Glutamatergic neuron (in vitro differentiated cells): Measurements from ENCODE around the gene NSFL1C. TPM values are rescaled to one million over a fixed set of nuclear protein-coding genes. Genes with fewer than 3 reads are reported as not detected.
A peak's percentile ranks its signal among the peaks of the same experiment; 100 is the strongest.

Experiments
- DNase-seq: peaks from one replicate; pipeline ENCODE4 v3.0.0; 2022
- H3K27ac Mint-ChIP-seq: one replicate; pipeline ENCODE4 v1.8.0; 2020; ENCODE audit warnings: mild to moderate bottlenecking, mixed read lengths, inconsistent platforms; ENCODE audit not compliant: unreplicated experiment
- H3K27me3 Mint-ChIP-seq: one replicate; pipeline ENCODE4 v1.8.0; 2020; ENCODE audit warnings: mild to moderate bottlenecking, moderate library complexity, mixed read lengths, inconsistent platforms; ENCODE audit not compliant: unreplicated experiment
- H3K36me3 Mint-ChIP-seq: one replicate; pipeline ENCODE4 v1.8.0; 2020; ENCODE audit warnings: mild to moderate bottlenecking, mixed read lengths, inconsistent platforms; ENCODE audit not compliant: unreplicated experiment
- H3K4me1 Mint-ChIP-seq: one replicate; pipeline ENCODE4 v1.8.0; 2020; ENCODE audit warnings: mild to moderate bottlenecking, low read depth, mixed read lengths, inconsistent platforms; ENCODE audit not compliant: unreplicated experiment
- H3K4me3 Mint-ChIP-seq: one replicate; pipeline ENCODE4 v1.8.0; 2020; ENCODE audit warnings: mild to moderate bottlenecking, mixed read lengths, inconsistent platforms; ENCODE audit not compliant: unreplicated experiment
- H3K9me3 Mint-ChIP-seq: one replicate; pipeline ENCODE4 v1.8.0; 2020; ENCODE audit warnings: mild to moderate bottlenecking, moderate library complexity, mixed read lengths, inconsistent platforms; ENCODE audit not compliant: unreplicated experiment
- CTCF ChIP-seq: fragments of 200-600 bp; sonication (generic); IDR thresholded peaks from one replicate; pipeline ENCODE4 v1.5.0; 2021; ENCODE audit not compliant: partially characterized antibody, unreplicated experiment
- total RNA-seq: library from RNA; stranded (reverse); fragmentation: NEBNext Ultra II Directional; extraction: Animal tissue kit (Norgen Biotek cat#: 25700); gene quantifications from one replicate; pipeline ENCODE4 v1.2.1, GENCODE V29; 2021; ENCODE audit not compliant: unreplicated experiment

Gene NSFL1C
- total RNA-seq, 1 donor from 2014 or later, result 71.4 TPM

GRCh38 chr20:1394686-1395085 lies 72.0 kb downstream of the NSFL1C start:
- peaks cover 3% of the 10 kb centered on the region for H3K36me3 Mint-ChIP-seq
- H3K27me3 Mint-ChIP-seq, result peaks cover 21% of the 10 kb centered on the region
- peaks cover 13% of the 10 kb centered on the region for H3K4me1 Mint-ChIP-seq
- TF ChIP-seq CTCF, result no peak
- no peak overlapping the region for H3K4me3 Mint-ChIP-seq
- no peak overlapping the region for H3K27ac Mint-ChIP-seq
- H3K9me3 Mint-ChIP-seq, result peaks cover 10% of the 10 kb centered on the region
- no peak for DNase-seq

GRCh38 chr20:1393507-1393882 lies 73.2 kb downstream of the NSFL1C start:
- peaks cover 3% of the 10 kb centered on the region for H3K36me3 Mint-ChIP-seq
- no peak for DNase-seq
- peak overlapping the region; percentile 83 for H3K27ac Mint-ChIP-seq
- no peak for TF ChIP-seq CTCF
- peak overlapping the region; percentile 98 for H3K4me3 Mint-ChIP-seq
- peaks cover 10% of the 10 kb centered on the region for H3K9me3 Mint-ChIP-seq
- H3K27me3 Mint-ChIP-seq, result peaks cover 25% of the 10 kb centered on the region
- peaks cover 22% of the 10 kb centered on the region for H3K4me1 Mint-ChIP-seq

- Mint-ChIP-seq H3K27ac (peak within 1 kb of the TSS; percentile 93), H3K27me3 (peaks cover 25% of the 10 kb centered on the region), H3K4me1 (peaks cover 28% of the 10 kb centered on the region), H3K4me3 (peak within 1 kb of the TSS; percentile 98), H3K36me3 (peaks cover 3% of the 10 kb centered on the region), H3K9me3 (peaks cover 10% of the 10 kb centered on the region)
- DNase-seq, result peak; percentile 88
- TF ChIP-seq CTCF, result no peak
These were observed 73.7 kb downstream of the NSFL1C start, which contains the start of gene FKBP1A for GRCh38 chr20:1392693-1393506. Gene FKBP1A (minus strand): TSS chr20:1393054. CDS start chr20:1392998, 56 bp downstream.

GRCh38 chr20:1392443-1392692 lies 74.3 kb downstream of the NSFL1C start:
- peak overlapping the region; percentile 93 for H3K27ac Mint-ChIP-seq
- TF ChIP-seq CTCF, result no peak
- H3K4me1 Mint-ChIP-seq, result peaks cover 30% of the 10 kb centered on the region
- peaks cover 10% of the 10 kb centered on the region for H3K9me3 Mint-ChIP-seq
- DNase-seq, result no peak
- H3K36me3 Mint-ChIP-seq, result peaks cover 3% of the 10 kb centered on the region
- H3K27me3 Mint-ChIP-seq, result peaks cover 25% of the 10 kb centered on the region
- H3K4me3 Mint-ChIP-seq, result peak overlapping the region; percentile 93

Other genes starting within 250 kb of the NSFL1C start
- not detected for gene RAD21L1, start 240.8 kb downstream of the NSFL1C start, total RNA-seq
- gene SNPH, start 200.6 kb downstream of the NSFL1C start, total RNA-seq, result 34.5 TPM
- 4.0 TPM for gene SDCBP2, start 137.7 kb downstream of the NSFL1C start, total RNA-seq
- 350 TPM for gene FKBP1A, start 73.8 kb downstream of the NSFL1C start, total RNA-seq
- gene SIRPB2, start 24.6 kb upstream of the NSFL1C start, total RNA-seq, result not detected
- not detected for gene SIRPD, start 90.9 kb upstream of the NSFL1C start, total RNA-seq
- gene SIRPB1, start 153.2 kb upstream of the NSFL1C start, total RNA-seq, result not detected
- gene SIRPG, start 190.9 kb upstream of the NSFL1C start, total RNA-seq, result not detected